AG04449 (cell line): Measurements from ENCODE around the gene COL5A1.
A peak's percentile ranks its signal among the peaks of the same experiment; 100 is the strongest.

Experiments used
- CTCF ChIA-PET: fragments of 350-600 bp; formaldehyde crosslinking; extraction: SDS; loops from one replicate; lab custom pipeline; 2021; ENCODE audit warnings: antibody characterized with exemption; lab: Yijun Ruan, JAX
- POLR2A ChIA-PET: fragments of 400-600, 350-600 bp; formaldehyde crosslinking; extraction: SDS; loops from one replicate; lab custom pipeline; 2020; ENCODE audit warnings: antibody characterized with exemption, inconsistent platforms; lab: Yijun Ruan, JAX
- DNase-seq: peaks from one replicate; pipeline ENCODE4 v3.0.0-alpha.2; 2010; ENCODE audit warnings: low read depth, low spot score
- H3K4me3 ChIP-seq: 2 replicates; pipeline ENCODE4 v1.5.1; 2011; ENCODE audit warnings: low read depth, mild to moderate bottlenecking, control low read depth, low read length
- TF ChIP-seq, protein P1 (sequence below): IDR thresholded peaks from one replicate; pipeline ENCODE4 v1.5.1; 2011; ENCODE audit warnings: mild to moderate bottlenecking, moderate library complexity, low read length, control low read depth, inconsistent platforms; ENCODE audit not compliant: insufficient read depth; ENCODE audit errors: missing control alignments

The COL5A1 gene

DNA sequence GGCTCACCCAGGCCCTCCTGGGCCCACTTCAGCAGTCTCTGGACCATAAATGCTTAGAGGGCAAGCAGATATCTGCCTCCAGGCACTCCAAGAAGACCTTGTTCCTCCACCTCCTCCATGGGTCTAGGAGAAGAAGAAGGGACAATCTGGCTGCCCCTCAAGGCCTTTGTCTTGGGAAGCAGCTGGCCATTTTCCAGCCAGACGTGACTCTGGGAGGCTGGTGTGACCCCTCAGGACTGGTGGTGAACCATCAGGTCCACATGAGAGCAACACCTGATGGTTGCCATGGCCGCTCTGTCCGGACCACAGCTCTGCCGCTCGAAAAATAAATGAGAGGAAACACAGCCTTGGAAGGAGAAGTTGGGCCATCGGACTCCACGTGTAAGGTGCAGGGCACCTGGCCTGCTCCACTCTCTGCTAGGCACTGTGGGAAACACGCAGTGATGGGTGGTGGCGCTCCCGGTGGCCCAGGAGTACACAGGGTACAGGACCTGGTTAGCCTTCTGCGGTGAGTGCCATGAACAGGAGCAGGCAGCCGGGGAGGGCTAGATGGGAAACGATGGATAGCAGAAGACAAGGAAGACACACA is 3.0 kb upstream of the COL5A1 start:
- ChIA-PET CTCF (interaction anchor here (5.2 kb wide), 1 partner anchor 190 kb away, joined by 44 read pairs; no protein-coding TSS in a partner anchor), POLR2A (interaction anchor here (0.8 kb wide), 1 partner anchor 102 kb away, joined by 3 read pairs; no protein-coding TSS in a partner anchor)
- TF ChIP-seq, protein P1, sequence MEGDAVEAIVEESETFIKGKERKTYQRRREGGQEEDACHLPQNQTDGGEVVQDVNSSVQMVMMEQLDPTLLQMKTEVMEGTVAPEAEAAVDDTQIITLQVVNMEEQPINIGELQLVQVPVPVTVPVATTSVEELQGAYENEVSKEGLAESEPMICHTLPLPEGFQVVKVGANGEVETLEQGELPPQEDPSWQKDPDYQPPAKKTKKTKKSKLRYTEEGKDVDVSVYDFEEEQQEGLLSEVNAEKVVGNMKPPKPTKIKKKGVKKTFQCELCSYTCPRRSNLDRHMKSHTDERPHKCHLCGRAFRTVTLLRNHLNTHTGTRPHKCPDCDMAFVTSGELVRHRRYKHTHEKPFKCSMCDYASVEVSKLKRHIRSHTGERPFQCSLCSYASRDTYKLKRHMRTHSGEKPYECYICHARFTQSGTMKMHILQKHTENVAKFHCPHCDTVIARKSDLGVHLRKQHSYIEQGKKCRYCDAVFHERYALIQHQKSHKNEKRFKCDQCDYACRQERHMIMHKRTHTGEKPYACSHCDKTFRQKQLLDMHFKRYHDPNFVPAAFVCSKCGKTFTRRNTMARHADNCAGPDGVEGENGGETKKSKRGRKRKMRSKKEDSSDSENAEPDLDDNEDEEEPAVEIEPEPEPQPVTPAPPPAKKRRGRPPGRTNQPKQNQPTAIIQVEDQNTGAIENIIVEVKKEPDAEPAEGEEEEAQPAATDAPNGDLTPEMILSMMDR = no peak
- H3K4me3 ChIP-seq = no peak overlapping the region
- no peak for DNase-seq

- POLR2A ChIA-PET = interaction anchor here (0.9 to 2.3 kb wide), 3 partner anchors 14 to 38 kb away, joined by 3 to 32 read pairs (median 11); no protein-coding TSS in a partner anchor
- TF ChIP-seq, protein P1 = no peak
- CTCF ChIA-PET = interaction anchor here (0.9 to 5.2 kb wide), 11 partner anchors 8 to 499 kb away, joined by 3 to 44 read pairs (median 4); no protein-coding TSS in a partner anchor
- no peak for DNase-seq
- no peak overlapping the region for H3K4me3 ChIP-seq
These were observed 1.6 kb upstream of the COL5A1 start for GRCh38 chr9:134639994-134640393.

GRCh38 chr9:134640506-134641172 is 964 bp upstream of the COL5A1 start:
- TF ChIP-seq, protein P1 = no peak
- no peak for DNase-seq
- peak overlapping the region; percentile 49 for H3K4me3 ChIP-seq
- ChIA-PET CTCF (interaction anchor here (0.7 to 5.2 kb wide), 14 partner anchors 9 to 198 kb away, joined by 3 to 44 read pairs (median 4); no protein-coding TSS in a partner anchor), POLR2A (interaction anchor here (0.5 to 2.3 kb wide), 14 partner anchors 15 to 191 kb away, joined by 3 to 32 read pairs (median 4); no protein-coding TSS in a partner anchor)

- DNase-seq = no peak
- CTCF ChIA-PET = interaction anchor here (1.4 to 2.0 kb wide), 4 partner anchors 28 to 193 kb away, joined by 3 to 26 read pairs (median 6); no protein-coding TSS in a partner anchor
These were observed 384 bp downstream of the COL5A1 start for GRCh38 chr9:134641990-134642384.

DNA sequence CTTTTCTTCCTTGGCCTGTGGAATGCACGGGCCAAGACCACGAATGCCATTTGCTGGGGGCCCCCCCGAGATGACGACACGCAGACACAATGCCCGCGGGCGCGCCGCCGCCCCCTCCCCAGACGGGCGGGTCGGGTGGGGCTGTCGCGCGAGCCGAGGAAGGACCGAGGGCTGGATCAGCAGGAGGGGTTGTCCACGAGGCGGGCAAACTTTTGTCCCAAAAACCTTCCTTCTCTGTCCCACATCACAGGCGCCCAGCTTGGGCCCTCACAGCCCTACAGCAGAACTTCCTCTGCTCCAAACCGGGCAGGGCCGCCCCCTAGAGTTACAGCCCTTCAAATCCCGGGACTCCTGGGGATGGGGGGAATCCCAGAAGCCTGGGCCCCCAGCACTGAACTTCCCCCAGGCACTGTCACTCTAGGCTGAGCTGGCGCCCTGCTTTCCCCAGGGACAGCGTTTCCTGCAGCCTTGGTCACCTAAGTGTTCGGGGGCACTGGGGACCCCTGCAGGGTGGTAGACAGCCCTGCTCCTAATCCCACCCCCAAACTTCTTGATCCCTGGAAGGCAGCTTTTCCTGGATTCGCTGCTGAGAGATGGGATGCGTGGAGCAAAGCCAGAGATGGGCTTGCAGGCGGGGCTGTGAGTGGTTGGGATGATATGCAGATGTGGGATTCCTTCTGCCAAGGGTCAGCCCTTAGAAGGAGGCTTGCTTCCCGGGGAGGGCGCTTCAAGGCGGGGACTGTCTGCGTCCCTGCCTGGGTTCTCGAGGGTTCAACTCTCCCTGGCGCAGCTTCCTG is 980 bp downstream of the COL5A1 start:
- POLR2A ChIA-PET = interaction anchor here (0.6 to 2.2 kb wide), 18 partner anchors 15 to 186 kb away, joined by 3 to 22 read pairs (median 6); no protein-coding TSS in a partner anchor
- DNase-seq = no peak
- TF ChIP-seq, protein P1 = peak; percentile 49
- peak overlapping the region; percentile 97 for H3K4me3 ChIP-seq
- CTCF ChIA-PET = interaction anchor here (0.7 to 2.0 kb wide), 13 partner anchors 15 to 200 kb away, joined by 3 to 26 read pairs (median 4); no protein-coding TSS in a partner anchor

More at GRCh38 chr9:134641990-134642384, 384 bp downstream of the COL5A1 start:
- peak overlapping the region; percentile 97 for H3K4me3 ChIP-seq
- POLR2A ChIA-PET = interaction anchor here (0.6 to 2.2 kb wide), 7 partner anchors 15 to 186 kb away, joined by 3 to 22 read pairs (median 9); no protein-coding TSS in a partner anchor
- TF ChIP-seq, protein P1 = no peak
